NCI-H345 (cell line): ENCODE results near the gene KIF12.

Experiments used
- DNase-seq: peaks from one replicate; lab custom pipeline; 2025; lab: John Stamatoyannopoulos, UW

KIF12 gene

DNA sequence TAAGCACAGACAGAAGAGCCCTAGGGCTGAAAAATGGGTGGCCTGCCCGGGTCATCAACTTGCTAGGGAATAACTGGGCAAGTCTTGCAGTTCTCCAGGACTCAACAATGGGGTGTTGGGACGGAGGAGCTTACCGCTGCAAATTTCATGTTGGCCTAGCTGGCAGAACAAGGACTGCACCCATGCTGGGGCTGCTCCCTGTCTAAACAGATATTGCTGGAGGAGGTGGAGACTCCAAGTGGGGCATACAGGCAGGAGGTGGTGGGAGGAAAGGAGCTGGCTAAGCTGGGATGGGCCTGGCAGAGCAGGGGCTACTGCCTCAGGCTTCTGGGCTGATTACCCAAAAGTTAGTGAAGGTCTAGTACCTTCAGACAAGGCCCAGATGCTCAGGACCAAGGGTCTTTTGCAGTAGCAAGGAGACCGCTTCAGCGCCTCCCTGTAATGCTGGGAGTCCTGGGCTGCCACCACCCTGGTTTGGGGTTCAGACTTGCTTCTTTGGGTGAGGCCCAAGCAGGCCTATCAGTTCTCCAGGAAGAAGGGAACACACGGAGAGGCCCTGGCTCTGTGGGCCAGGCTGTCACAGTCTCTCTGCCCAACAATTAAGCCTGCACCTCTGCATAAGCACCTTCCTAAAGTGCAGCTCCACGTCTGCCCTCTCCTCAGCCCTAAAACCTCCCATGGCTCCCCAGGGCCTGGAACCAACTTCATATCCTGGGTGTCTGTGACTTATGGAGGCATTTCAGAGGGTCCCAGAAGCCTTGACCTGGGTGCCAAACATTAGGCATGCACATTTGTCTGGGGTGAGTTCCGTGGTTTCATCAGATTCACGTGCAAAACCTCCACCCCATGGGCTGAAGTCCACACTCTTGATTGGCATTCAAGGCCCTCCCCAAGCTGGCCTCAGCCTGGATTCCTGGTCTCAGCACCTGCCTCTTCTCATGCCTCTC, 24.2 kb upstream of the KIF12 start:
- DNase-seq: no peak

DNA sequence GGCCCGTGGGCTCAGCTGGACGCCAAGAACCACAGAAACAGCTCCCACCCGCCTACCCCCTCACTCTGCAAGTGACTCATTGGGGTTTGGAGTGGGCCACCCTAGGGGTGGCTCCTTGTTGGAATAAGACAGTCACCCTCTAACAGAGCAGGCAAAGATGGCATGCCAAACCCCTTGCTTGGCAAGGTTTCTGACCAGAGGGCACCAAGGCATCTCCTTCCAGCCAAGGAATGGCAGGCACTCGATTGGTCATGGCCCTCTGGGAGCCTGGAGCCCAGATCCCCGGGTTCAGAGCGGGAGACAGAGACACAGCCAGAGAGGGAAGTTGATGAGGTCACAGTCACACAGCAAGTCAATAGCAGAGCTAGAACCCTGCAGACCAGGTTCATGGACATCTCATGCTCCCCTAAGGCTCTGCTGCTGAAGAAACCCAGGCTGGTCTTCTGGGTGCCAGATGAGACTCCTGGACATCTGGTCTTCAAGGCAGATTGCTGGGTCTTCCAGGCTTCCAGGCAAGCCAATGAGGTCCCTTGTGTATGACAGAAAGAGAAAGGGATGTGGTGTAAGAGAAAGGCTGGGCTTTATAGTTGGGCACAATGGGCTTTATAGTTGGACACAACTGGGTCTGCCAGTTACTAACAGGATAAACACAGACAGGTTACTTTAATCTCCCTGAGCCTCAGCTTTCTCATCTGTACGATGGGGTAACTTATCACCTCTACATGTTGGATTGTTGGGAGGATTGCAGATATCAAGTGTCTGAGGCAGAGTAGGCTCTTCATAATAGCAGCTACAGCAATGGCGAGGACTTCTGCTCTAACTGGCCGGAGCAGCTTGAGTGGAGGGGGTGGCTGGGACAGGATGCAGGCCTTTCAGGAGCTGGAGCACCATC, 23.3 kb upstream of the KIF12 start:
- DNase-seq: no peak

DNA sequence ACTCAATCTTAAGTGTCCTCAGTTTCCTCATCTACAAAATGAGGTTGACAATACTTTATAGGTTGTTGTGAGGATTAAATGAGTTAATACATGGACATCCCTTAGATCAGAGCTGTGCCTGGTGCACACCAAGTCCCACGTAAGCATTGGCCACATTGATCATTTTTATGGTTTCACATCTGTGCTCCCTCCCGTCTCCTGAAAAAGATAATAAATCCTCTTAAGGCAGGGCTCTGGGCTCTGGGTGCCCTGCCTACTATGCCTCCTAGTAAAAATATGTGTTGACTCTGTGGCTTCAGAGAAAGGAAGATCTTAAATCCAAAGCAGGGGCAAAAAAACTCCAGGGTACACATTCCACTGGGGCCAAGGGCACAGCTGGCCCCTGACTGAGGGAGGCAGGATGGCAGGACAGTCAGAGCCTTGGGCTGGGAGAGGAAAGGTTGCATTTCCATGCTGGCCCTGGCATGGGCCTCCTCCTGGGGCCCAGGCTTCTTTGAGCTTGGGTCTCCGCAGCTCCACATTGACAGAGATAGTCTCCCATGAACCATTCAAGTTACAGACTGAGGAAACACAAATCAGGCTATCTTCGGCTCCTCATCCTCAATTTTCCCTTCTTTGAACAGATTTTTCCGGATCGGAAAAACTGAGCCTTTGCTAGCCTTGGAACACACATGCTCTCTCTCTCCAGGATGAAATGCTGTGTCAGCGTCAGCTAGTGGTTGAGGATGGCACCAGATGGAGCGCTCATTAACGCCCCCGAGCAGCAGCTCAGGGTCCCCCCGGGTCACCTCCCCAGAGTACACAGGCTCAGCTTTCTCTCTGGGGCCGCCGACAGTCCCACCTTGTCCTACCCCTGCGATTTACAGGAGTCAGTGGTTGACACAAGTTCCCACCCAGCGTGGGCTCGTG, 22.4 kb upstream of the KIF12 start:
- no peak for DNase-seq

DNA sequence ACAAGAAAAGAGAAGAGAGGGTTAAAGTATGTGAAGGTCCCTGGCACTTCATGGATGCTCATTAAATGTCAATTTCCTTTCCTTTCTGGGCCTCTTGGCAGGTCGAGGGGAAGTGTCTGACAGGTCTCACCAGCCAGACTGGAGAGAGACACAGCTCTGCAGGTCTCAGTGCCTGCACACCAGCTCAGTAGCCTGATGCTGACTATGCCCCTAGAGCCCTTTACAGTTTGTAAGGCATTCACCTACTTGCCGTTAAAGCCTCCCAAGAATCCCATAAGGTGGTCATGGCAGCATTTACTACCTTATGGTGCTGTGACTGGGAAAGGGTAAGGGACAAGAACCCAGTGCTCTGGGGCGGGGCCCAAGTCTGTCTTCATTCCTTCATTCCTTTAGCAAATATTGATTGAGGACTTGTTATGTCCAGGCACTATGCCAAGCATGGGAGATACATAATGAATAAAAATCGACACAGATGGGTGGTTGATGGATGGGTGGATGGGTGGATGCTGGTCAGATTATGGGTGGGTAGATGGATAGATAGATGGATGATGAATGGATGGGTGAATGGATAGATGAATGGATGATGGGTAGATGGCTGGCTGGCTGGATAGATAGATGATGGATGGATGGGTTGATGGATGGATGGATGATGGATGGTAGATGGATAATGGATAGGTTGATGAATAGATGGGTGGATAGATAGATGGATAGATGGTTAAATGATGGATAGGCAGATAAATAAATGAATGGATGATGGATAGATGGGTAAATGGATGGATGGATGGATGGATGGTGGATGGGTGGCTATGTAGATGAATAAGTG, 21.3 kb upstream of the KIF12 start:
- DNase-seq: no peak

DNA sequence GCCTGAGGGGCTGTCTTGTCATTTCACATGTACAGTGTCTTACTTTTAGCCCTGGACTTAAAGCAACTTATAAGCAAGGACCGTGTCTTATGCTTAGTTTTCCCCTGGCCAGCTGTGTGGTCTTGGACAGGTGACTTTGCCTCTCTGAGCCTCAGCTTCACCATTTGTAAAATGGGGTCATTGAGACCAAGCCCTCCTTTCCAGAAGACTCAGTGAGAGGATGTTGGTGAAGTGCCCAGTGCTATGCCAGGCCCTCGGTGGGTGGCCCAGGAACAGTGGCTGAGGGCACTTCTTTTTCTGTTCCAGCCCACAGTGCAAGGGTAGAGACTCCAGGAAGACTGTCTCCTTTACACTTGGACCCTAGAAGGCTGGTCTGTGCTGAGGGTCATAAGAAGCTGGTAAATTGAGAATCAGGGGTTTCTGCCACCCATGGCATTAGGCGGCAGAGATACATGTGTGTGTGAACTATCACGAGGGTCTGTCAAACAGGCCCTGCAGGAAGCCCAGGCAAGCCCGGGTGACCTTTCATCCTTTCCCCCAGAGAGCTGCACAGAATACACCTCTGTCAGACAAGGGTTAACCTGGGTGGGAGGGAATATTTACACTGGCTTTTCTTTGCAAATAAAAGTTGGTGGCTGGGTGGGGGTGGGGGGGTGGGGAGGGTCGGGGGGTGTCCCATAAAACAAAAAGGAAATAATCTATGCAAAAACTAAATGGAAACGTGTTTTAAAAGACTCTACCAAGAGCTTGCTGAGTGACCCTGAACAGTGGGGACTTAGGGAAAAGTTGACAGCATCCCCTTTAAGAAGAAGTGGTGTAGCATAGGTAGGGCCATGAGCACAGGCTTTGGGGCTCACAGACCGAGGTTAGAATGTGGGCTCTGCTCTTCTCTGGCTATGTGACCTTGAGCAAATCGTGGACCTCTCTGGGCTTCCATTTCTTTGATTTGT, 20.4 kb upstream of the KIF12 start:
- DNase-seq: no peak

DNA sequence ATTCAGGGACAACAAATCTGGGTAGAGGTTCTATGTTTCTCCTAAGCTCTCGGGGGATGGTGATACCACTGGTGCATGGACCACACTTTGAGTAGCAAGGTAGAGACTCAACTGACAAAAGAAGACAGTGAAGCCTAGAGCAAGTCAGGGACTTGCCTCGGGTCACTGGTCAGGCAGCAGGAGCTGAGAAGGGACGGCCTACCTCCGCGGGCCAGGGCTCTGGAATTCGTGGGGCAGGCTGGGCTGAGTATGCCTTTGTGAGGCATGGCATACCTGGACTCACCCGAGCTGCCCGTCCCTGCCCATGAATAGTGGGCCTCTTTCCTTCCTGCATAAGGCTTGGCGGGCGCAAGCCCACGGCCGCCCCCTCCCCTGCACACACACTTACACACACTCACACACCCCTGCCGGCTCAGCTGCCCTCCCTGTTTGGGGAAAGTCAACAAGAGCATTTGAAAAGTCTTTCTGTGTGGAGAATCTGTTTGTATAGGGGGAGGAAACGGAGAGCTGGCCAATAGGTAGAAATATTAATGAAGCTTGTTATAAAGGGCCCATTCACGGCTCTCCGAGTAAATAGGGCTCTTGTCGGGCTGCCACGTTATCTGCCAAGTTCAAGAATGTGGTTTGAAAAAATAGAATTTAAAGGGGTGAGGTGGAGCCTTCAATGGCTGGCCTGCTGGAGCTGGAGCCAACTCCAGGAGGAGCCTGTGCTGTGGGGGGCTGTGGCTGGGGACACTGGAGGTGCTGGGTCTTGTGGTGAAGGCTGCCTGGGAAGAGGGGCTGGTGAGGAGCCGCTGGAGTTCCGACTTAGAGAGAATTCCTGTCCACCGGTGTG, 19.1 kb upstream of the KIF12 start:
- peak; percentile 38 for DNase-seq

DNA sequence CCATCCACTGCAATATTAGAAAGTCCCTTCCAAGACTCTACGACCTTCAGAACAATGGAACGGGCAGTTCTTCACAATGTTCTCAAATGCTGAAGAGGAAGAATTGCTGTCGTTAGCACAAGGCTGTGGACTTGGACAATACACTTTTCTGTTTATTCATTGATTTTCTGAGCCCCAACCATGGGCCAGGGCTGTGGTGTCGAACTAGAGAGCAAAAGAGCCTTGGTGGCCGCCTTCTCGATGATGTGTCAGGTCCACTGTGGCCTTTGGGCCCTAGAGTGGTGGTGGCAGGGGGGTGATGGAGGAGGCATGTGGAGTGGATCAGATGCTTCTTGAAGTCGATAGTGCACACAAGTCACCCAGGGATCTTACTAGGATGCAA, 18.5 kb upstream of the KIF12 start:
- DNase-seq: no peak

DNA sequence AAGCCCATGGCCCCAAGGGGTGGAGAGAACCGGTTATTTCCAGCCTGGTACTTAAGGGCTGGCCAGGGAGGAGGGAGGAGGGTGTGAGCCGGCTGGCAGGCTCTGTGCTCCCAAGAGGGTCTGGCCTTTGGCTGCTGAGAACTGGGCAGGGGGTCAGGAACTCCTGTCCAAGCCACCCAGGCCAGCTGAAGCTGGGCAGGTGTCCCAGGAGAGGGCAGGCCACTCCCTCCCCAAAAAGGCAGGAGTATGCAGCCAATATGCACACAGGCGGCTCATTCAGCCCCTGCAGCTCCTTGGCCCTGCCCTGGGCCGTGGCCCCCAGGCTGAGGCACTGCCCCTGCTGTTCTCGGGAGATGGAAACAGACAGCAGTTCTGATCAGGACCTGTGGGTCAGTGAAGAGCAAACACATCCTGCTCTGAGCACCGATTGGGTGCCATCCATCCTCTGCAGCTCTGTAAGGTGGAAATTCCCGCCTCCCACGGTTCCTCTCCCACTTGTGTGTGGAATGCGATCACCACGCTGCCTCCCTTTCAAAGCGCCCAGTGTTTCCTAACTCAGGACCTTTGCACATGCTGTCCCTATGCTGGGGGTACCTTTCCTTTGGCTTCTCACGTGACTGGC, 17.1 kb upstream of the KIF12 start:
- no peak for DNase-seq

DNA sequence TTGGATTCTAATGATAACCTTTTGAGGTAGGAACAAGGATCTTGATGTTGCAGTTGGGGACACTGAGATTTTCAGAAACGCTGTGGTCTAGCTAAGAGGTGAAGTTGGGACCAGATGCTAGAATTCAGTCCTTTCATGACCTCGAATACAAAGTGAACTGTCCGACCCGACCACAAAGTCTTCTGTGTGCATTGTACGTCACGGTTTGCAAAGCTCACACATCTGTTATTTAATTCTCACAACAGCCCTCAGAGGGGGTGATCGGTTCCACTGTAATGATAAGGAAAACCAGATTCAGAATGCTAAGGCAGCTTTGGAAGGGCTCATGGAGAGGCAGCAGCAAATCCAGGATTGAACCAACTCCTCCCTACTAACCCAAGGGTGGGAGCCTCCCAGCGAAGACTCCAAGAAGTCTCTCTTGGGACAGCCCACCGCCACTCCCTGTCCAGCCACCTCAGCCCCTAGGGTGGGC, 16.6 kb upstream of the KIF12 start:
- no peak for DNase-seq

DNA sequence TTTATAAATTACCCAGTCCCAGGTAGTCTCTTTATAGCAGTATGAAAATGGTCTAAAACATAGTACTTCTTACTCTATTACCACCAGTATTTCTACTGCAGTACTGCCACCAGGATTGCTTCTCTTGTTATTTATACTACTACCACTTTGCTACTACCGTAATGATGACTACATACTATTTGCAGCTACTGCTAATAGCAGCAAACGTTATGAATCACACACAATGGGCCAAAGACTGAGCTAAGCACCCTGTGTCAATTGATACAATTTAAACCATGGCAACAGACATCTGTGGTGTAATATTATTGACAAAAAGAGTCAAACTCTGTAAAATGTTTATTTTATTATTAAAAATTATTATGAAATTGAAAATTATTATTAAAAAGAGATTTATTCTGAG, 15.3 kb upstream of the KIF12 start:
- DNase-seq: no peak

DNA sequence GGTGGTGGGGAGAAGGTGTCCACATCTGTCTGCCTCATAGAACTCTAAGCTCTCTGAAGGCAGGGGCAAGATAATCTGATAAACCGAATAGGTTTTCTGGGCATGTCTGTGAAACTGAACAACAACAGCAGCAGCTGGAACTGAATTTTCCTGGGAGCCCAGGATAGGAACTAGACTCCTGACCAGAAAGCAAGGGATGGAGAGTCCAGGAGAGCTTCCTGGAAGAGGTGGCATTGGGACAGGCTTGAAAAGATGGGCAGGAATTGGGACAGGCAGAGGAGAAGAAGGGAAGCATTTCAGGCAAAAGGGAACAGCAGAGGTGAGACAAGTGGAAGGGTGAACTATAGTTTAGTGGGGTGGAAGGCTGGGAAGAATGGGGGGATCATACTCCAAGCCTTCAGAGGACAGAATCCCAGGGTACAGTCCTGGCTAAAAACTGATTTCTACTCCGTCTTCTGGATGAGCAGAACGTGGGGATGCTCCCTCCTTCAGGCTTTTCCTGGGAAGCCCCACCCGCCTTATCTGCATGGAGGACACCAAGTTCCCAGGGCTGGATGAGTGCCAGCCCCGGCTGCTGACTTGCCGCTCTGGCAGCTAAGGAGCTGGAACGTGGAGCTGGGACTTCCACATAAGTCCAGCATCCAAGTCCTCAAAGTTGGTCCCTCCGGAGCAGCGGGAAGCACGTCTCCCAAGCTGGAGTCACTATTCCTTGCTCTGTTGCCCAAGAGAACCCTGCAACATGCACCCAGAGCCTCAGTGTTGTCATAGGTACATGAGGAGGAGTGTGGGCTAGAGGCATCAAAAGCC, 13.9 kb upstream of the KIF12 start:
- DNase-seq: peak; percentile 7

DNA sequence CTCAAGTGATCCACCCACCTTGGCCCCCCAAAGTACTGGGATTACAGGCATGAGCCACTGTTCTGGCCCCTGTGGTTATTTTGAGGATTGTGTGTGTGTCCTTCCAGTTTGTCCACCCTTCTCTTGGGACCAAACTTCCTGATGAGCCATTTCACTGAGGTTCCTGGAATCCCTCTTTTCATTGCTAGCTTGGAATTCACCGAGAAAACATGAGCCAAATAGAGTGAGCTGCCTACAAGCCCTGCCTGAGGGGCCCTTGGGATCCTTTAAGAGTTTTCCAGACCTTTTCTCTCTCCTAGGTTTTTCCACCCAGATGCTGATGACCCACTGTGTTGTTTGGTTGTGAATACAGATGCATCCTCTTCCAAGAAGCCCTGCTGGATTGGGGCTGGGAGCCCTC, 13.2 kb upstream of the KIF12 start:
- no peak for DNase-seq

DNA sequence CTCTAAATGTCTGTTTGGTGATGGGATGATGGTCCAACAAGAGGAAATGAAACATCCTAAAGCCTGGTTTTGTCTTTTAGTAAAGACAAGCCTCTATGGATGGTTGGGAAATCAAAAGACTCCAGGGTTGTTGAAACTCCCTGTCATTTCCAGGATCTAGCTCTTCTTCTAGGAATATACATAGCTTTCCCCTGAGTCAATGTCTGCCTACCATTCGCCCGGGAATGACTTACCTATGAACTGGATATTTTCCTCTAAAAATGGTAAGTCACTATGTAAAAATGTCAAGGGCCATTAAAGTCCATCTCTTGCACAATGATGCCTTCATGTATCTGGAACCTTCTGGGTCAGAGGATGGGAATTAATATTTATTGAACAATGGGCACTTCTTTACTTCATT, 11.1 kb upstream of the KIF12 start:
- no peak for DNase-seq

DNA sequence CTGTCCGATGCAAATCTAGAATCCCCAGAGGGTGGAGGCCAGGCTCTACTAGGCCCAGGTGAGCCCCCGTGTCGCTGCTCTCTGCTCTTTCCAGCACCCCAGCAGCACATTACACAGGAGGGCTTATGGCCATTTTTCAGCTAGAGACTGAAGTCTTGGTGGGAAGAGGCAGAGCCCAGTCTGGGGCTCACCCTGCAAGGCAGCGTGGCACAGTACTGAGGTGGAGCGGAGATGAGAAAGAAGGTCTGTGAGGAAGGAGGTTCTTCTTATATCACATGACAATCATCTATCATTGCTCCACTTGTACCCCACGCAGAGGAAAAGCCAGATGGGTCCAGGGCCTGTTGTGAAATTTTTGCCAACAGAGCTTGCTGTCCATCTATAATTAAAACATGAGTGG, 10.0 kb upstream of the KIF12 start:
- DNase-seq: no peak

DNA sequence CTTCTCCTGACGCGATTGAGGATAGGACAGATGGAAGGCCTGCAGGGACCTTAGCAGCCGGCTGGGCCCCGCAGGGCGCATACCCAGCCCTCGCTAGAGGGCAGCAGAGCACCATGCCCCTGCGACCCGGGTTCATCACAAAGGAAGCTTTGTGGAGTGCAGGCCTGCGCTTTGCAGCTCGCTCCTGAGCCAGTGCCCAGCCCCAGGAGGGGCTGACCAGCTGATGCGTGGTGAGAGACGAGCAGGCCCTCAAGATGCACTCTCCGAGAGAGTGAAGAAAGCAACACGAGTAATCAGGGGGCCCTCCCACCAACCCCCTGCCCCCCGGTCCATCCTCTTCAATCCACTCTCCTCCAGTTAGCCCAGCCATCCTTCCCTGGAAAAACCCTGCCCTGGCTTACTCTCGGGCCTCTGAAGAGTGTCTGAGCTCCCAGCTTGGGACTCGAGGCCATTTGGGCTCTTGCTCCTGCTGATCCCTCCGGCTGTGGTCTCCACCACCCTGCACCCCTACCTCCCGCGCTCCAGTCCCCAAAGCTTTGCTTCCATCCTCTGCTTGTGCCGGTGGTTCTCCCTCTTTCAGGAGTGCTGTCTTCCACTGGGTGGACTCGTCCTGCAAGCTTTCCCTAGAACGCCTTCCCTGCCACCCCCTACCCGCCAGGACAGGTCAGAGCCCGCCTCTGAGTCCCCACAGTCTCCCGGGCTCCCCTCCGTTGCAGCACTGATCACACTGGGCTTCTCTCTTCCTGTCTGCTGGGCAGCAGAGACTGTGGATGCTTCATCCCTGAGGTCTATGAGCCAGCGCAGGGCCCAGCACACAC, 9.1 kb upstream of the KIF12 start:
- peak; percentile 64 for DNase-seq

DNA sequence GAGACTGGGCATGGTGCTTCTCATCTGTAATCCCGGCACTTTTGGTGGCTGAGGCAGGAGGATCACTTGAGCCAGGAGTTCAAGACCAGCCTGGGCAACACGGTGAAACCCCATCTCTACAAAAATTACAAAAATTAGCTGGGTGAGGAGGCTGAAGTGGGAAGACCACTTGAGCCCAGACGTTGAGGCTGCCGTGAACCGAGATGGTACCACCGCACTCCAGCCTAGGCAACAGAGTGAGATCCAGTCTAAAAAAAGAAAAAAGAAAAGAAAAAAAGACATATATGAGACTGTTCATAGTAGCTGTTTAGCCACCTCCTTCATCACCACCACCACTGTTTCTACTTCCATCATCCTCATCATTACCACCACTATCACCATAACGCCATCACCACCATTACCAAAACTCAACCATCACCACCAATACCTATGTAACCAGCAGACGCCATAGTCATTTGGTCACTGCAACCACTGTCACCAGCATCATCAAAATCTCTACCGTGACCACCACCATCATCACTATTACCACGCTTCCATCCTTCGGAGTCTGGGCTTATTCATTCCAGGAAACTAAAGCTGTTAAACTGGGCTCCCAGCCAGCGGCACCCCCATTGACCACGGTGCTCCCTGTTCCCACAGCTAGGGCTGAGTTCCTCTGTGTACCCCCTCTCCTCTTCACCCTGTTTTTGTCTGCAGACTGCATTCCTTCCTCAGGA, 8.4 kb upstream of the KIF12 start:
- no peak for DNase-seq
